Ishikawa (cell line): ENCODE results near the gene DNAJB13.

ENCODE experiments used
- CEBPB ChIP-seq: IDR thresholded peaks from 2 replicates; pipeline ENCODE4 v1.6.1; 2012
- CREB1 ChIP-seq: IDR thresholded peaks from 2 replicates; pipeline ENCODE4 v1.6.1; 2012; ENCODE audit warnings: low read depth
- EGR1 ChIP-seq: IDR thresholded peaks from 2 replicates; pipeline ENCODE4 v1.6.1; 2012
- EP300 ChIP-seq: IDR thresholded peaks from 2 replicates; pipeline ENCODE4 v1.6.1; 2012; ENCODE audit warnings: borderline replicate concordance
- FOXM1 ChIP-seq: IDR thresholded peaks from 2 replicates; pipeline ENCODE4 v1.6.1; 2012; ENCODE audit warnings: low read depth, borderline replicate concordance
- MAX ChIP-seq: IDR thresholded peaks from 2 replicates; pipeline ENCODE4 v1.6.1; 2012
- NFIC ChIP-seq: IDR thresholded peaks from 2 replicates; pipeline ENCODE4 v1.6.1; 2012
- RAD21 ChIP-seq: IDR thresholded peaks from 2 replicates; pipeline ENCODE4 v1.6.1; 2012; ENCODE audit warnings: low read depth
- REST ChIP-seq: IDR thresholded peaks from 2 replicates; pipeline ENCODE4 v1.6.1; 2012; ENCODE audit warnings: low read depth, mild to moderate bottlenecking
- TAF1 ChIP-seq: IDR thresholded peaks from 2 replicates; pipeline ENCODE4 v1.6.1; 2012; ENCODE audit warnings: low read depth, mild to moderate bottlenecking
- TCF12 ChIP-seq: IDR thresholded peaks from 2 replicates; pipeline ENCODE4 v1.6.1; 2012; ENCODE audit warnings: low read depth
- TEAD4 ChIP-seq: IDR thresholded peaks from 2 replicates; pipeline ENCODE4 v1.6.1; 2012
- USF1 ChIP-seq: IDR thresholded peaks from 2 replicates; pipeline ENCODE4 v1.6.1; 2012
- YY1 ChIP-seq: IDR thresholded peaks from 2 replicates; pipeline ENCODE4 v1.6.1; 2012; ENCODE audit warnings: low read depth
- ZBTB7A ChIP-seq: IDR thresholded peaks from 2 replicates; pipeline ENCODE4 v1.6.1; 2012; ENCODE audit warnings: low read depth

DNAJB13 gene

GRCh38 chr11:73983741-73984538 lies 33.1 kb downstream of the DNAJB13 start:
- TF ChIP-seq FOXM1 (no peak), YY1 (no peak), ZBTB7A (no peak), TEAD4 (no peak), NFIC (no peak), USF1 (no peak), EP300 (no peak), EGR1 (no peak), CREB1 (no peak), TAF1 (no peak), REST (no peak), RAD21 (no peak), TCF12 (no peak), MAX (no peak)

GRCh38 chr11:73988227-73988626 lies 37.4 kb downstream of the DNAJB13 start:
- TF ChIP-seq REST: no peak
- no peak for TF ChIP-seq TCF12
- TF ChIP-seq ZBTB7A: no peak
- TF ChIP-seq RAD21: no peak
- TF ChIP-seq TEAD4: no peak
- no peak for TF ChIP-seq TAF1
- TF ChIP-seq YY1: no peak
- no peak for TF ChIP-seq NFIC
- TF ChIP-seq EGR1: no peak
- no peak for TF ChIP-seq EP300

- TF ChIP-seq RAD21 (peak; percentile 24; the same call in 1 of the 2 replicates), TCF12 (no peak)
Measured at GRCh38 chr11:73989156-73989555, 38.3 kb downstream of the DNAJB13 start.

GRCh38 chr11:73990730-73991129 lies 39.9 kb downstream of the DNAJB13 start:
- TF ChIP-seq RAD21 (no peak), MAX (no peak), NFIC (no peak), USF1 (no peak), ZBTB7A (no peak), EGR1 (no peak), TAF1 (no peak), TEAD4 (no peak), REST (no peak), FOXM1 (no peak), EP300 (no peak), CREB1 (no peak), CEBPB (no peak), TCF12 (no peak), YY1 (no peak)
